Measurements from ENCODE around the gene LSM14B. TPM values are rescaled to one million over a fixed set of nuclear protein-coding genes. Genes with fewer than 3 reads are reported as not detected.

Gene LSM14B
- total RNA-seq, 2 donors from 2014 or later, result 26.1 to 26.8 TPM

DNA sequence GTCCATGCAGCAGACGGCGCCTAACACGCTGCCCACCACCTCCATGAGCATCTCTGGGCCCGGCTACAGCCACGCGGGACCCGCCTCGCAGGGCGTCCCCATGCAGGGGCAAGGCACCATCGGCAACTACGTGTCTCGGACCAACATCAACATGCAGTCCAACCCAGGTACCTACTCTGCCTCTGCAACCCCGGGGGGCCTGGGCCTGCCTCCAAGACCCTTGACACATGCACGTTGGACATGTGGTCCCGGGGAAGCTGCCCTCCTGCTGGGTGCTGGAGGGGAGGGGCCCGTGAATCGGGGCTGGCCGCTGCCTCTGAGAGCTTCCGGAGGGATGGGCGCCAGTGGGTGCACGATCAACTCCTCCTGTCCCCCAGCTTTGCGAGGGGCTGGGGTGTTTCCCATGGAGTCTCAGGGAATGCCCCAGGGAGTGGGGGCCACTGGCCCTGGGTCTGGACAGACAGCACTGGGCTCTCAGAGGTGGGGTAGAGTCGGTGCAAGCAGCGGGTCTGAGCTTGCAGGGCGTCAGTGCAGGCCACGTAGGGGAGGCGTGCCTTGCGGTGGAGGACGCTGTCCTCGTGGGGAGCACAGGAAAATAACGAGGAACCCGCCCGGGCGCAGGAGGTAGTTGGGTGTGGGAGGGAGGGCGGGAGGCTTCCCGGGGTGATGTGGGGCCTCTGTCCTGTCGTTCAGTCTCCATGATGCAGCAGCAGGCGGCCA lies 40.6 kb downstream of the LSM14B start:
- no peak overlapping the region for H3K27ac ChIP-seq
- H3K36me3 ChIP-seq, result peaks cover 57% of the 10 kb centered on the region
- DNase-seq (ENCODE audit: low spot score), result no peak
- TF ChIP-seq, protein P1, sequence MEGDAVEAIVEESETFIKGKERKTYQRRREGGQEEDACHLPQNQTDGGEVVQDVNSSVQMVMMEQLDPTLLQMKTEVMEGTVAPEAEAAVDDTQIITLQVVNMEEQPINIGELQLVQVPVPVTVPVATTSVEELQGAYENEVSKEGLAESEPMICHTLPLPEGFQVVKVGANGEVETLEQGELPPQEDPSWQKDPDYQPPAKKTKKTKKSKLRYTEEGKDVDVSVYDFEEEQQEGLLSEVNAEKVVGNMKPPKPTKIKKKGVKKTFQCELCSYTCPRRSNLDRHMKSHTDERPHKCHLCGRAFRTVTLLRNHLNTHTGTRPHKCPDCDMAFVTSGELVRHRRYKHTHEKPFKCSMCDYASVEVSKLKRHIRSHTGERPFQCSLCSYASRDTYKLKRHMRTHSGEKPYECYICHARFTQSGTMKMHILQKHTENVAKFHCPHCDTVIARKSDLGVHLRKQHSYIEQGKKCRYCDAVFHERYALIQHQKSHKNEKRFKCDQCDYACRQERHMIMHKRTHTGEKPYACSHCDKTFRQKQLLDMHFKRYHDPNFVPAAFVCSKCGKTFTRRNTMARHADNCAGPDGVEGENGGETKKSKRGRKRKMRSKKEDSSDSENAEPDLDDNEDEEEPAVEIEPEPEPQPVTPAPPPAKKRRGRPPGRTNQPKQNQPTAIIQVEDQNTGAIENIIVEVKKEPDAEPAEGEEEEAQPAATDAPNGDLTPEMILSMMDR (IDR thresholded peaks at IDR 0.05), result no peak
- no peaks in the 10 kb centered on the region for H3K27me3 ChIP-seq
- H3K4me1 ChIP-seq, result no peaks in the 10 kb centered on the region
- H3K4me3 ChIP-seq, result no peak overlapping the region
- no peaks in the 10 kb centered on the region for H3K9me3 ChIP-seq

DNA sequence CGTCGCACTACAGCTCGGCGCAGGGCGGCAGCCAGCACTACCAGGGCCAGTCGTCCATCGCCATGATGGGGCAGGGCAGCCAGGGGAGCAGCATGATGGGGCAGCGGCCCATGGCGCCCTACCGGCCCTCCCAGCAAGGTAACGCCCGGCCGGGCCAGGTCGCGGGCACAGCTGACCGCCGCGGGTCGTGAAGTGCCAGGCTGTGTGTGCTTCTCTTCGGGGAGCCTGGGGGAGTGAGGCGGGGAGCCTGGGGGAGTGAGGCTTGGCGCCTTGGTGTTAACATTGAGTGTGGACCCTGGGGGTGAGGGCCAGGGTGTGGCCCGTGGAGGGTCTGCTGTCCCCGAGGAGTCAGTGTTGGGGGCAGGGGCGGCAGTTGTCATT lies 41.2 kb downstream of the LSM14B start:
- no peak overlapping the region for H3K27ac ChIP-seq
- no peak for DNase-seq (ENCODE audit: low spot score)
- TF ChIP-seq, protein P1 (IDR thresholded peaks at IDR 0.05), result no peak
- H3K36me3 ChIP-seq, result peaks cover 57% of the 10 kb centered on the region
- H3K4me1 ChIP-seq, result no peaks in the 10 kb centered on the region
- H3K27me3 ChIP-seq, result no peaks in the 10 kb centered on the region
- no peak overlapping the region for H3K4me3 ChIP-seq
- no peaks in the 10 kb centered on the region for H3K9me3 ChIP-seq

DNA sequence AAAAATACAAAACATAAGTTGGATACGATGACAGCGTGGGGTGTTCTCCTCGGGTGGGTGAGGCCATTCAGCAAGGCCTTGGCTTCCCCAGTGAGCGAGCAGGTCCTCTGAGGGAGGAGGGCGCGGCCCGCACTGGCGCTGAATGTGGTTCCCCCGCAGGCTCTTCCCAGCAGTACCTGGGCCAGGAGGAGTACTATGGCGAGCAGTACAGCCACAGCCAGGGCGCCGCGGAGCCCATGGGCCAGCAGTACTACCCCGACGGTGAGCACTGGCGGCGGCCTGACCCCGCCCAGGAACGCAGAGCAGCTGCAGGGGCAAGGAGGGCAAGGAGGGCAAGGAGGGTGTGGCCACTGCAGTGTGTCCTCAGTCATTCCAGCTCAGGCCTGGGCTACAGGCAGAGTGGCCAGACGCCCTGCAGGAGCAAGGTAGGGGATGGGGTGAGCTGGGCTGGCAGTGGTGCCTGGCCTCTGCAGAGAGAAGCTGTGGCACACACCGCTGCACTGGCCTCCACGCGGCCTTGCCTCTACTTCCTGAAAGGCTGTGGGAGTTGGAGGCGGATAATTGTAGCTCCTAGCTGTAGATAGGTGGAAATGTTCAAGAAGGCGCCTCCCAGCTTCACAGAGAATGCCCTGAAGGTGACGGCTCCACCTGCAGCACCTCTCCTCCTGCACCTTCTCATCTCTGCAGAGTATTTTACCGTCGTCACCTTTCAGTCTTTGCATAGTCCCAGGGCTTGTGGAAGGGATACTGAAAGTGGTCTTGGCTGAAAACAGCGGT lies 41.9 kb downstream of the LSM14B start:
- Histone ChIP-seq H3K4me1 (no peaks in the 10 kb centered on the region), H3K36me3 (peaks cover 59% of the 10 kb centered on the region), H3K27me3 (no peaks in the 10 kb centered on the region), H3K9me3 (no peaks in the 10 kb centered on the region), H3K27ac (no peak overlapping the region), H3K4me3 (no peak overlapping the region)
- TF ChIP-seq, protein P1 (IDR thresholded peaks at IDR 0.05), result no peak
- DNase-seq (ENCODE audit: low spot score), result no peak

DNA sequence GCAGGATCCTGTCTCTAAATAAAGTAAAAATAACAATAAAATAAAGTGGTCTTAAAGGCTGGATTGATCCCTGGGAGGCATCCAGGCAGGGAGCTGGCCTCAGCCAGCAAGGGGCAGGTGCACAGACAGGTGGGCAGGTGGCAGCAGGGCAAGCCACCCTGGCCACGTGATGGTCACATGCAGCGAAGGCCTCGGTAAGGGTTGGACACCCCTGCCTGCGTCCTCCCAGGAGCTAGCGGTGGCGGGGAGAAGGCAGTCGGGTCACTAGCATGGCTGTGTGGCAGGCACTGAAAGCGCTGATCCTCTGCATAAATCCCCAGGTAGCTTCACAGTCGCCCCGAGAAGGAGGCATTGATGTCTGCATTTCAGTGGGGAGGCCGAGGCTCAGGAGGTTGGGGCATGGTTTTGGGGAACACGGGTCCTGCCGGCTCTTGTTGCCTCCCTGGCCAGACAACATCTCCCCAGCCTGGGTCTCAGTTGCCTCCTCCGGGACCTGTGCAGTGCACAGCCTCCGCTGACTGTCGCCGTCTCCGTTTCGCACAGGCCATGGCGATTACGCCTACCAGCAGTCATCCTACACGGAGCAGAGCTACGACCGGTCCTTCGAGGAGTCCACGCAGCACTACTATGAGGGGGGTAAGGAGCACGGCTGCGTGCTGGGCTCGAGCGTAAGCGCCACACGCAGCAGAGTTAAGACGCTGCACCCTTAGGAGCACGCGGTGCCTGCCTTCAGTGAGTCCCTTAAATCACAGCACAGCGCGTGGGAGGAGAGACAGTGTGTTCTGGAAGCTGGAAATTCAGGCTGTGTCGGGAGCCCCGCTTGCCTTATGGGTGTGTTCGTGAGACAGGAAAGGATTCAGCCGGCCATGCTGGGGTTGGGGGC lies 42.8 kb downstream of the LSM14B start:
- Histone ChIP-seq H3K4me3 (no peak overlapping the region), H3K4me1 (no peaks in the 10 kb centered on the region), H3K36me3 (peaks cover 61% of the 10 kb centered on the region), H3K9me3 (no peaks in the 10 kb centered on the region), H3K27ac (no peak overlapping the region), H3K27me3 (no peaks in the 10 kb centered on the region)
- TF ChIP-seq, protein P1 (IDR thresholded peaks at IDR 0.05), result no peak
- no peak for DNase-seq (ENCODE audit: low spot score)

DNA sequence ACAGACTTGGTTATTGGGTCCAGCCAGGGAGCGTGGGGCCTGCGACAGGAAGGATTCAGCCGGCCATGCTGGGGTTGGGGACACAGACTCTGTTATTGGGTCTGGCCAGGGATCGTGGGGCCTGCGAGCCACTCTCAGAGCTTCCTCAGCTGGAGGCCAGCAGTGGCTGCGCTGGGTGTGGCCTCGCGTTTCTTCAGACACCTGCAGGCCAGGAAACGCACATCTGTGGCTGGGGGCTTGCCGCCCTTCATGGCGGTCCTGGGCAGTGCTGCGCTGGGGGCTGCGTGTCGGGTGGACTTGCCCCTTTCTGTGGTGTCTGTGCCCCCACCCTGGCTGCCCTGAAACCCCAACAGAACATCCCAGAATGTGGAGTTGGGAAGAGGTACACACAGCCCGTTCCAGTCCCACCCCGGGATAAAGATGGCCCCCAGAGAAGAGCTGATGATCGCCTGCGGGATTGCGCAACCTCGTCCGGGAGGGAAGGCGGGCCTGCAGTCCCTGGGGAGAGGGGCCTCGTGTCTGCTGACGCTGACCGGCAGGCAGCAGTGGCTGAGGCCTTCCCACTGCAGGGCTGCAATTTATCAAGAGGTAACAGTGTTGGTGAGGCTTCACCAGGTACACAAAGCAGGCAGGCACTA lies 43.6 kb downstream of the LSM14B start:
- Histone ChIP-seq H3K9me3 (no peaks in the 10 kb centered on the region), H3K27me3 (no peaks in the 10 kb centered on the region), H3K4me3 (no peak overlapping the region), H3K27ac (no peak overlapping the region), H3K36me3 (peaks cover 61% of the 10 kb centered on the region), H3K4me1 (no peaks in the 10 kb centered on the region)
- no peak for DNase-seq (ENCODE audit: low spot score)
- TF ChIP-seq, protein P1 (IDR thresholded peaks at IDR 0.05), result no peak

All from right atrium auricular region (tissue), 2 donors.